ENCODE data around the gene NBAS.
"Not testable (repeated sequence)": the region's sequence is repeated elsewhere in the genome, so short reads cannot be mapped to it uniquely, and the experiment has no call there.

The NBAS gene

DNA sequence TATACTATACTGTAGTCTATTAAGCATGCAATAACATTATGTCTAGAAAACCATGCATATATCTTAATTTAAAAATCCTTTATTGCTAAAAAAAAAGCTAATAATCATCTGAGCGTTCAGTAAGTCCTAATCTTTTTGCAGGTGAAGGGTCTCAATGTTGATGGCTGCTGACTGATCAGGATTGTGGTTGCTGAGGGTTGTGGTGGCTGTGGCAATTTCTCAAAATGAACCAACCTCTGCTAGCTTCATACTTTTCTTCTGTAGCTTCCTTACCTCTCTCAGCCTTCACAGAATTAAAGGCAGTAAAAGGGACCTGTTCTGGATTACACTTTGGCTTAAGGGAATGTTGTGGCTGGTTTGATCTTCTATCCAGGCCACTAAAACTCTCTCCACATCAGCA lies 235.8 kb downstream of the NBAS start:
- in situ Hi-C loops (cut with MboI; ENCODE audit: low sequenced_read_pairs) = no loop called here

DNA sequence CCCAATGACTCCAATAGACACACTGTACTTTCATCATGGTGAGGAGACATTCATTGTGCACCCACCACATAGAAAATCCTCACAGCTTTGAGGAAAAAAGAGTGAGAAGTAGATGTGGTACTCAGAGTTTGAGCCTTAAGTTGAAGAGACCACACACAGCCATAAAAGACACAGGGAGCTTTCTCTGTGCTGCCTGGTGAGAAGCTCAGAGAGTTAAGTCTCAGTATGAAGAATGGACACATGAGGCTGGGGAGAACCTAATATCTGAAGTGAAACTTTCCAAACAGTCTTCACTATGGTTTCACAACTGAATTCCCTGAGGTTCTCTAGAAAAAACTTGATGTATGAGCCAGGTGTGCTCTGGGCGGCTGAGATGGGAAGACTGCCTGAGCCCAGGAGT lies 237.9 kb downstream of the NBAS start:
- in situ Hi-C loops (cut with MboI; ENCODE audit: low sequenced_read_pairs) = no loop called here

DNA sequence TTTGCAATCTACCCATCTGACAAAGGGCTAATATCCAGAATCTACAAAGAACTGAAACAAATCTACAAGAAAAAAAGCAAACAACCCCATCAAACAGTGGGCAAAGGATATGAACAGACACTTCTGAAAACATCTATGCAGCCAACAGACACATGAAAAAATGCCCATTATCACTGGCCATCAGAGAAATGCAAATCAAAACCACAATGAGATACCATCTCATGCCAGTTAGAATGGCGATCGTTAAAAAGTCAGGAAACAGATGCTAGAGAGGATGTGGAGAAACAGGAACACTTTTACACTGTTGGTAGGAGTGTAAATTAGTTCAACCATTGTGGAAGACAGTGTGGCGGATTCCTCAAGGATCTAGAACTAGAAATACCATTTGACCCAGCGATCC lies 239.7 kb downstream of the NBAS start:
- in situ Hi-C loops (cut with MboI; ENCODE audit: low sequenced_read_pairs) = not testable (repeated sequence)

DNA sequence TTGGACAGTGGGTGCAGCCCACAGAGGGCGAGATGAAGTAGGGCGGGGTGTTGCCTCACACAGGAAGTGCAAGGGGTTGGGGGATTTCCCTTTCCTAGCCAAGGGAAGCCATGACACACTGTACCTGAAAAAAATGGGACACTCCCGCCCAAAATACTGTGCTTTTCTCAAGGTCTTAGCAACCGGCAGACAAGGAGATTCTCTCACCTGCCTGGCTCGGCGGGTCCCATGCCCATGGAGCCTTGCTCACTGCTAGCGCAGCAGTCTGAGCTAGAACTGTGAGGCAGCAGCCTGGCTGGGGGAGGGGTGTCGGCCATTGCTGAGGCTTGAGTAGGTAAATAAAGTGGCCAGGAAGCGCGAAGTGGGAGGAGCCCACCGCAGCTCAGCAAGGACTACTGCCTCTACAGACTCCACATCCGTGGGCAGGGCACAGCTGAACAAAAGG lies 244.7 kb downstream of the NBAS start:
- in situ Hi-C loops (cut with MboI; ENCODE audit: low sequenced_read_pairs) = no loop called here

- in situ Hi-C loops (cut with MboI; ENCODE audit: low sequenced_read_pairs) = no loop called here
These were observed 245.7 kb downstream of the NBAS start for GRCh38 chr2:15315411-15315810.

GRCh38 chr2:15313657-15314056 lies 247.5 kb downstream of the NBAS start:
- in situ Hi-C loops (cut with MboI; ENCODE audit: low sequenced_read_pairs) = no loop called here

DNA sequence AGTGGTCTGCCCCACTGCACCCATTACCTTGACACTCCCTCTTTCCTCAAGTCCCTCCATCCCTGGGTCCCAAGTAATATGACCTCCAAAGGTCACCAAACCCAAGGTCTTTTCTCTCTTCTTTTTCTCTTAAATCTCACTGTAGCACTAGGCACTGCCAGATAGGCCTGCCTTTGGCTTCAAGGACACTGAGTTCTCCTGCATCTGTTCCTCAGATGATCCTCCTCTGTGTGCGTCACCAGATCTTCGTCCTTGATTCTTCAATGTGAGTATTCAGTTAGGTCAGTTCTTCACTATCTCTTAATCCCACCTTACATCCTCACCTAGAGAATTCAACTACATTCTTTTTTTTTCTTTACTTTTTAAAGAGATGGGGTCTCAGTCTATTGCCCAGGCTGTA lies 249.2 kb downstream of the NBAS start:
- in situ Hi-C loops (cut with MboI; ENCODE audit: low sequenced_read_pairs) = no loop called here

DNA sequence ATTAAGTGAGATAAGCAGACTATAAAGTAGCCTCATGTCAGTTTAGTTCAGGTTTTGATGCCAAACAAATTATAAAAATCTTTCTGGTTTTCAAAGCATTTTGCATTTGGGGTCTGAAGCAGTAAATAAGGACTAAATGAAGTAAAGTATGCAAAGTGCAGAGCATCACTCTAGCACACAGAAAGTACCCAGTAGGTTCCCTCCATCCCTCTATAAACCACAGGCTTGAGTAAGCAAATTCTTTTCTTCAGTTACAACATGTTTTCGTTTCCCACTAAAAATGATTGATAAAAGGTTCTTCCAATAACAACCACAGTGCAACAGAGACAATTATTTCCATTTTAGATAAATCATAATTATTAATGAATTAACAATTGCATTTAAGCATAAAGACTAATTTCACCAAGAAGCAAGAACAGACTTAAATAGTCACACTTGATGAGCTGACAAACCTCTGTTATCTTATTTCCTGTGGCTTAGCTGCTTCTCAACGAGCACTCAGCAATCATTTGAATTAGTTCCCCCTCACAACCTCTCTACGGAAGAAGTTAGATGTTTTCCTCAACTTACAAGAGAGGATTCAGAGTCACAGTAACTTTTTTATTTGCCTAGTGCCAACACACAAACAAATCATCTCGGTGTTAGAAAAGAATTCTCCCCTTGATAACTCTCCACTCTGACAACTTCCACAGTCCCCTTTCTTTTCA lies 249.8 kb downstream of the NBAS start:
- in situ Hi-C loops (cut with MboI; ENCODE audit: low sequenced_read_pairs) = no loop called here

- in situ Hi-C loops (cut with MboI; ENCODE audit: low sequenced_read_pairs) = no loop called here
These were observed 253.6 kb downstream of the NBAS start for GRCh38 chr2:15307526-15307925.

DNA sequence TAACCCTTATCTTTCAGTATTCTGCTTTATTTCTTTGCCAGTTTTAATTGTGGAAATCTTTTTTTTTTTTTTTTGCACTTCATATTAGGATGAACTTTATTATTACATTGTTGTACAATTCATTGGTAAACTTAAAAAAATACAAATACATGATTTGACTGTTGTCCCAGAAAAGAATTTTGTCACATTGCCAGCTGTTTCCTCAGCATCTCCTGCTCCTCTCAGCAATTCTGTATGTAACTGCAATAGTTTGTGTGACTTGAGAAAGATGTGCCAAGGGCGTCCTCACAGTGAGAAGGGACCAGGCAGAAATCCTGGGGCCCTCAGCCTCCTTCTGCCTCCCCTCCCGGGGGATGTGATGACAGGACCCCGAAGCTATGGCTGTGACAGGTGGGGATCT lies 254.4 kb downstream of the NBAS start:
- in situ Hi-C loops (cut with MboI; ENCODE audit: low sequenced_read_pairs) = no loop called here

GRCh38 chr2:15303874-15304273 lies 257.3 kb downstream of the NBAS start:
- in situ Hi-C loops (cut with MboI; ENCODE audit: low sequenced_read_pairs) = no loop called here

- in situ Hi-C loops (cut with MboI; ENCODE audit: low sequenced_read_pairs) = no loop called here
These were observed 259.0 kb downstream of the NBAS start for GRCh38 chr2:15302154-15302553.

- in situ Hi-C loops (cut with MboI; ENCODE audit: low sequenced_read_pairs) = no loop called here
These were observed 260.2 kb downstream of the NBAS start for GRCh38 chr2:15300624-15301573.

DNA sequence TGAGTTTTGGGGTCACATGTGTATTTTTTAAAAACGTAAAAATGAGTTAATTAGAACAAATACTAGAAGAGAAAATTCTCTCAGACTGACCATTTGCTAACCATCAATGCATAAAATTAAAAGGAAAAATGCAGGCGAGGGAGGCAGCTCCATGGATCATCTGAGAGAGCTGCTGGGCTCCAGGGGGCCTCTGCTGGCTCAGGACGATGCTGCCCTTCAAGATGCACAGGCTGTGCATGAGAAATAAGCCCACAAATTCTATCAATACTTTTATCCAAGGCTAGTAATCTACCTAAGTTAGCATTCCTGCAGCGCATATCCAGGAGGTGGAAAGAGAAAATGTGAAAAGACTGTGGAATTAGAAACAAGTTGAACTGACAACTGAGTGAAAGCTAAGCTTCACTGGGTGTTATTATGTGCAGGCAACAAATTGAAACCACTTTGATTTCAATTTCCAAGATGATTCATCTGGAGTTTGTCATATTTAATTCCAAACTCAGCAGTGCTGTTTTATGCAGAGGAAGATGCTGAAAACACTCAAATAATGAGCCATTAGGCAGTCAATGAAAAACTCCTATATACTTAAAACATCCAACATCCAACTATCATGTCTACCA lies 261.1 kb downstream of the NBAS start:
- in situ Hi-C loops (cut with MboI; ENCODE audit: low sequenced_read_pairs) = no loop called here

DNA sequence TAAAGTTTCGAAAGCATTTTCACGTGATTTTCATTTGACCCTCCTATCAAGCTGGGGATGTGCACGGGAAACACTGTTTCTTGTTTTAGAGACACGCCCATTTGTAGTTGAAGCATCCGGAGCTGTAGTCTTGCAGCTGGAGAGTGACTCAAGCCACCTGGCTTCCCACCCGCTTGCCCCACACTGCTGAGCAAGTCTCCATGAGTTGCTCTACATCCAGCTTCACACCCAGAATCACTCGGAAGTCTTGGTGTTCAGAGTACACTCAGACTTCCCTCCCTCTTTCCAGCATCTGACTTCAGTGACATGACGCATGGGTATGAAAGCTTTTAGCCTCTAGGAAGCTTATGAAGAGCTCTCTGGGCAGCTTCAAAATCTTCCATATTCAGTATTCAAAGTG lies 262.4 kb downstream of the NBAS start:
- in situ Hi-C loops (cut with MboI; ENCODE audit: low sequenced_read_pairs) = no loop called here

GRCh38 chr2:15293262-15293937 lies 267.7 kb downstream of the NBAS start:
- in situ Hi-C loops (cut with MboI; ENCODE audit: low sequenced_read_pairs) = no loop called here

DNA sequence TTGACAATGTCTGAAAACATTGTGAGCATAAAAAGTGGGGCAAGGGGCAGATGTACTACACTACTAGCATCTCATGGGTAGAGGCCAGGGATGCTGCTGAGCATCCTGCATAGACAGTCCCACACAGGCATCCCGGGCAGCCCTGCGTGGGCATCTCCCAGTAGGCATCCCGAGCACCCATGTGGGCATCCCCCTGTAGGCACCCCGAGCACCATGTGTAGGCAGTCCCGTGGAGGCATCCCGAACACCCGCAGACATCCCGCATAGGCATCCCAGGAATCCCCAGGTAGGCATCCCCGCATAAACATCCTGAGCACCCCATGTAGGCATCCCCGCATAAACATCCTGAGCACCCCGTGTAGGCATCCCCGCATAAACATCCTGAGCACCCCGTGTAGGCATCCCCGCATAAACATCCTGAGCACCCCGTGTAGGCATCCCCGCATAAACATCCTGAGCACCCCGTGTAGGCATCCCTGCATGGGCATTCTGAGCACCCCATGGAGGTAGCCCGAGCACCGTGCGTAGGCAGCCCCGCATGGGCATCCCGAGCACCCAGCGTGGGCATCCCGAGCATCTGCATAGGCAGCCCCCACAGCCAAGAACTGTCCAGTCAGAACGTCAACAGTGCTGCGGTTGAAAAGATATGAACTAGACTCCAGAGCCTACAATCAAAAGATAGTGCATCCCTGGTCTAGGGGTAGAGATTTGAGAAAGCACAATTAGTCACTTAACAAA lies 273.5 kb downstream of the NBAS start:
- in situ Hi-C loops (cut with MboI; ENCODE audit: low sequenced_read_pairs) = no loop called here

DNA sequence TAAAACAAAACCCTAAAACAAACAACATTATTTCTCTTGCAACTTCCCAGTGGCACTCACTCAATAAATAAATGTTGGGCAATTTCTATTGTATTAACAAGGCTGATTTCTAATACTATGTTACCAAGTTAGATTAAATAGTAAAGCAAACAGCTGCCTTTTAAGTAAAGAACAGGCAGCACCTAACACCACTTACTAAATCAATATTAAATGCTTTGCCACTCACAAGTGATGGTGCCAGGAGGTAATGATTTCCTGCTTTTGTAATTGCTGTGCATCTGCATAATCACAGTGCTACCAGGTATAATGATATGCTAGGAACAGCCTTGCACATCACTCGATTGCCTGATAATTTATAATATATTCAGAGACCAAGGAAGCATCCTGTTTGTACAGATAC lies 276.5 kb downstream of the NBAS start:
- in situ Hi-C loops (cut with MboI; ENCODE audit: low sequenced_read_pairs) = no loop called here

- in situ Hi-C loops (cut with MboI; ENCODE audit: low sequenced_read_pairs) = no loop called here
These were observed 279.5 kb downstream of the NBAS start for GRCh38 chr2:15281681-15282080.

DNA sequence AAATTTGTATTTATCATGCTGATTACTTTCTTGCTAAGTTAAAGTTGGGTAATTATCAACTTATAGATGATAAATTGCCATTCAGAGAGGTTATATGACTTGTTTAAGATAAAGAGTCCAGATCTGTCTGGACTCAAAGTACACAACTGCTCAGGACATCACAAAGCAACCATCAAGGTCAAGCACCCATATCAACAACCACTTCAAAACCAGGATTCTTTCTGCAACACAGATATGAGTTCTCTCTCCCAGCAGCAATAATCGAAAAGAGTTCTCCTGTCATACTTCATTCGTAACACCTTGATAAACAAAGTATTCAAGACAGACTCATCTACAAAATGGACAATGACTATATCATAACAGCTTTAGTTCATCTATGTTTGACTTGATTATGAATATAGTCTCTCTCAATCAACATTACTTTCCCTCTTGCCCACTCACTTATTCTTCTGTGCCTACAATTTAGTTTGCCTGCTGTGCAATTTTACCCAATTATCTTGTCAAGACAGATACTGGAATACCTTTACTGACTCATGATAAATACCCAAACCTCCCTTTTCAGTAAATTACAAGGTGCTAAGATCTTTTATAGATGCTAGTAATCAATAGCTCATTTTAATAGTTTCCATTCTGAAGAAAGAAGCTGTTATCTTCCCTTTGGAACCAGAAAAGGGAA lies 281.8 kb downstream of the NBAS start:
- in situ Hi-C loops (cut with MboI; ENCODE audit: low sequenced_read_pairs) = no loop called here

All from HL-60/S4 (cell line).